ENCODE data around the gene FAM89B.

FAM89B gene

GRCh38 chr11:65616575-65617001 is 44.2 kb downstream of the FAM89B start:
- Histone ChIP-seq H3K9me3 (replicated peaks; ENCODE audit: insufficient read depth, low read length) (no peaks in the 10 kb centered on the region), H3K4me1 (ENCODE audit: low read length) (peaks cover 17% of the 10 kb centered on the region), H4K20me1 (ENCODE audit: insufficient read depth, low read length) (no peaks in the 10 kb centered on the region), H3K79me2 (ENCODE audit: low read length) (peaks cover 77% of the 10 kb centered on the region), H3K4me3 (ENCODE audit: low read length) (peak overlapping the region; percentile 77), H3K9ac (ENCODE audit: low read length) (peak overlapping the region; percentile 93), H3F3A (ENCODE audit: insufficient read depth, low read length) (0 out of 2 replicates have a peak, but pooled peaks cover 5% of the 10 kb centered on the region), H3K27ac (ENCODE audit: low read length) (peak overlapping the region; percentile 20; the same call in 1 of the 2 replicates), H2AFZ (ENCODE audit: low read length) (no peak overlapping the region), H3K27me3 (replicated peaks; ENCODE audit: insufficient read depth, low read length) (no peaks in the 10 kb centered on the region), H3K36me3 (replicated peaks; ENCODE audit: insufficient read depth, low read length) (no peaks in the 10 kb centered on the region), H3K9me2 (replicated peaks; ENCODE audit: insufficient read depth, low read length) (no peaks in the 10 kb centered on the region), H3K4me2 (ENCODE audit: low read depth, low read length) (peak overlapping the region; percentile 99)
- TF ChIP-seq EZH2phosphoT487 (IDR thresholded peaks at IDR 0.05; ENCODE audit: low read length) (no peak), EZH2 (optimal IDR thresholded peaks at IDR 0.05; ENCODE audit: low read depth, low read length) (no peak)
- TF ChIP-seq, protein P1, sequence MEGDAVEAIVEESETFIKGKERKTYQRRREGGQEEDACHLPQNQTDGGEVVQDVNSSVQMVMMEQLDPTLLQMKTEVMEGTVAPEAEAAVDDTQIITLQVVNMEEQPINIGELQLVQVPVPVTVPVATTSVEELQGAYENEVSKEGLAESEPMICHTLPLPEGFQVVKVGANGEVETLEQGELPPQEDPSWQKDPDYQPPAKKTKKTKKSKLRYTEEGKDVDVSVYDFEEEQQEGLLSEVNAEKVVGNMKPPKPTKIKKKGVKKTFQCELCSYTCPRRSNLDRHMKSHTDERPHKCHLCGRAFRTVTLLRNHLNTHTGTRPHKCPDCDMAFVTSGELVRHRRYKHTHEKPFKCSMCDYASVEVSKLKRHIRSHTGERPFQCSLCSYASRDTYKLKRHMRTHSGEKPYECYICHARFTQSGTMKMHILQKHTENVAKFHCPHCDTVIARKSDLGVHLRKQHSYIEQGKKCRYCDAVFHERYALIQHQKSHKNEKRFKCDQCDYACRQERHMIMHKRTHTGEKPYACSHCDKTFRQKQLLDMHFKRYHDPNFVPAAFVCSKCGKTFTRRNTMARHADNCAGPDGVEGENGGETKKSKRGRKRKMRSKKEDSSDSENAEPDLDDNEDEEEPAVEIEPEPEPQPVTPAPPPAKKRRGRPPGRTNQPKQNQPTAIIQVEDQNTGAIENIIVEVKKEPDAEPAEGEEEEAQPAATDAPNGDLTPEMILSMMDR (IDR thresholded peaks at IDR 0.05; ENCODE audit: low read length): no peak
- DNase-seq: no peak

DNA sequence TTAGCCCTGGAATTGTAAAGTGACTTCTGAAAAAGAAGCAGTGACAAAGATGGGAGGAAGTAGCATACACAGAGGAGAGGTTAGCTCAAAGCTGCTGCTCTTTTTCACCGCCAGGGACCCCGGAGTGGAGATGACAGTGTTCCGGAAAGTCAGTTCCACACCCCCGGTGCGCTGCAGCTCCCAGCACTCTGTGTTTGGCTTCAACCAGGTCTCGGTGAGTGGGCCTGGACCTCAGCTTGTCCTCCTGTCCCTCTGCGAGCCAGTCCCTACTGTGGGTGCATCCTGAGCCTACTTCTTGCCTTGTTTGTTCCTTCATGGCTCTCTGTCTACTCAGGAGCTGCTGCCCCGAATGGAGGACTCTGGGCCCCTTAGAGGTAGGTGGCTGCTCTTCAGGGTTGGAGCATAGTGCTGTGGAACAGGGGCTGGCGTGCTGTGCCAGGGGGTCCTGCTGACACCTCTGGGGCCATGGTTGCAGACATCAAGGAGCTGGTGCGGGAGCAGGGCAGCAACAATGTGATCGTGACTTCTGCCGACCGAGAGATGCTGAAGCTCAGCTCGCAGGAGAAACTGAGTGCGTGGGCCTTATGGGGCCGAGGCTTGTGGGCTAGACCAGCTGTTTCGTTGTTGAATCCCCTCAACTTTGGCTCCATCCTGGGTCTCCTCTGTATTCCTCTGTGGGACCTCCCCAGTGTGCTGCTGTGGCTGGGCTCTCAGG is 45.0 kb downstream of the FAM89B start:
- no peak for DNase-seq
- H3K4me3 ChIP-seq (ENCODE audit: low read length): peak overlapping the region; percentile 77
- H3K27ac ChIP-seq (ENCODE audit: low read length): no peak overlapping the region
- H3K36me3 ChIP-seq (replicated peaks; ENCODE audit: insufficient read depth, low read length): no peaks in the 10 kb centered on the region
- no peaks in the 10 kb centered on the region for H3K9me3 ChIP-seq (replicated peaks; ENCODE audit: insufficient read depth, low read length)
- H3K9ac ChIP-seq (ENCODE audit: low read length): peak overlapping the region; percentile 93; the same call in 1 of the 2 replicates
- H2AFZ ChIP-seq (ENCODE audit: low read length): no peak overlapping the region
- no peaks in the 10 kb centered on the region for H4K20me1 ChIP-seq (ENCODE audit: insufficient read depth, low read length)
- no peaks in the 10 kb centered on the region for H3K9me2 ChIP-seq (replicated peaks; ENCODE audit: insufficient read depth, low read length)
- H3K4me2 ChIP-seq (ENCODE audit: low read depth, low read length): peak overlapping the region; percentile 99
- peaks cover 70% of the 10 kb centered on the region for H3K79me2 ChIP-seq (ENCODE audit: low read length)
- H3K27me3 ChIP-seq (replicated peaks; ENCODE audit: insufficient read depth, low read length): no peaks in the 10 kb centered on the region
- H3K4me1 ChIP-seq (ENCODE audit: low read length): peaks cover 17% of the 10 kb centered on the region
- TF ChIP-seq, protein P1 (IDR thresholded peaks at IDR 0.05; ENCODE audit: low read length): no peak
- TF ChIP-seq EZH2phosphoT487 (IDR thresholded peaks at IDR 0.05; ENCODE audit: low read length) (no peak), EZH2 (optimal IDR thresholded peaks at IDR 0.05; ENCODE audit: low read depth, low read length) (no peak)
- 0 out of 2 replicates have a peak, but pooled peaks cover 5% of the 10 kb centered on the region for H3F3A ChIP-seq (ENCODE audit: insufficient read depth, low read length)

DNA sequence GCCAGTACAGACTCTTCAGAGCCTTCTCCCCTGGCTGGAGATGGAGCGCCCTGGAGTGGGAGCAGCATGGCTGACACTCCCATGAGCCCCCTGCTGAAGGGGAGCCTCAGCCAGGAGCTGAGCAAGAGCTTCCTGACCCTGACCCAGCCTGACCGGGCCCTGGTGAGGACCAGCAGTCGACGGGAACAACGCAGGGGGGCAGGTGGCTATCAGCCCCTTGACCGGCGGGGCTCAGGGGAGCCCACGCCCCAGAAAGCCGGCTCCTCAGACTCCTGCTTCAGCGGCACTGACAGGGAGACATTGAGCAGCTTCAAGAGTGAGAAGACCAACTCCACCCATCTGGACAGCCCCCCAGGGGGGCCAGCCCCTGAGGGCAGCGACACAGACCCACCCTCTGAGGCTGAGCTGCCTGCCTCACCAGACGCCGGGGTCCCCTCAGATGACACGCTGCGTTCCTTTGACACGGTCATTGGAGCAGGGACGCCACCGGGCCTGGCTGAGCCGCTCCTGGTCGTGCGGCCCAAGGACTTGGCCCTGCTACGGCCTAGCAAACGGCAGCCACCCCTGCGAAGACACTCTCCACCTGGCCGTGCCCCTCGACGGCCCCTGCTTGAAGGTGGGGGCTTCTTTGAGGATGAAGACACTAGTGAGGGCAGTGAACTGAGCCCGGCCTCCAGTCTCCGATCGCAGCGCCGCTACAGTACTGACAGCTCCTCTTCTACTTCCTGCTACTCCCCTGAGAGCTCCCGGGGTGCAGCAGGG is 45.8 kb downstream of the FAM89B start:
- Histone ChIP-seq H2AFZ (ENCODE audit: low read length) (no peak overlapping the region), H3K4me3 (ENCODE audit: low read length) (no peak overlapping the region), H3K9ac (ENCODE audit: low read length) (no peak overlapping the region), H3F3A (ENCODE audit: insufficient read depth, low read length) (0 out of 2 replicates have a peak, but pooled peaks cover 5% of the 10 kb centered on the region), H3K36me3 (replicated peaks; ENCODE audit: insufficient read depth, low read length) (no peaks in the 10 kb centered on the region), H3K27me3 (replicated peaks; ENCODE audit: insufficient read depth, low read length) (no peaks in the 10 kb centered on the region), H3K9me2 (replicated peaks; ENCODE audit: insufficient read depth, low read length) (no peaks in the 10 kb centered on the region), H3K79me2 (ENCODE audit: low read length) (peaks cover 65% of the 10 kb centered on the region), H3K4me1 (ENCODE audit: low read length) (peaks cover 12% of the 10 kb centered on the region), H4K20me1 (ENCODE audit: insufficient read depth, low read length) (no peaks in the 10 kb centered on the region), H3K9me3 (replicated peaks; ENCODE audit: insufficient read depth, low read length) (no peaks in the 10 kb centered on the region), H3K4me2 (ENCODE audit: low read depth, low read length) (no peak overlapping the region), H3K27ac (ENCODE audit: low read length) (no peak overlapping the region)
- no peak for DNase-seq
- TF ChIP-seq EZH2phosphoT487 (IDR thresholded peaks at IDR 0.05; ENCODE audit: low read length) (no peak), EZH2 (optimal IDR thresholded peaks at IDR 0.05; ENCODE audit: low read depth, low read length) (no peak)
- TF ChIP-seq, protein P1 (IDR thresholded peaks at IDR 0.05; ENCODE audit: low read length): no peak

Data from MM.1S (cell line).